HL-60 (cell line): Measurements from ENCODE around the gene TMEM243.

ENCODE experiments used
- DNase-seq, 2 experiments: peaks; one replicate each; pipeline ENCODE4 v3.0.0-alpha.2; 2010 to 2020; ENCODE audit warnings: low read depth in 1 of 2, low spot score in 1 of 2
- H3K27ac ChIP-seq: fragments of 250-450 bp; sonication (Bioruptor Pico); replicated peaks from 2 replicates; pipeline ENCODE4 v1.5.1; 2020; ENCODE audit warnings: mild to moderate bottlenecking, moderate library complexity
- H3K27me3 ChIP-seq: fragments of 250-450 bp; sonication (Bioruptor Pico); 2 replicates; pipeline ENCODE4 v1.5.1; 2021; ENCODE audit warnings: mild to moderate bottlenecking, moderate library complexity; ENCODE audit not compliant: insufficient read depth, poor library complexity, severe bottlenecking
- H3K4me3 ChIP-seq: replicated peaks from 2 replicates; pipeline ENCODE4 v1.5.1; 2011; ENCODE audit warnings: mild to moderate bottlenecking, control low read depth, low read length; ENCODE audit not compliant: insufficient read depth
- GABPA ChIP-seq: IDR thresholded peaks from 2 replicates; pipeline ENCODE4 v1.6.1; 2012; ENCODE audit warnings: low read depth
- POLR2AphosphoS5 ChIP-seq: IDR thresholded peaks from 2 replicates; pipeline ENCODE4 v1.6.1; 2012; ENCODE audit warnings: low read depth
- SPI1 ChIP-seq: IDR thresholded peaks from 2 replicates; pipeline ENCODE4 v1.6.1; 2012; ENCODE audit warnings: low read depth, mild to moderate bottlenecking, borderline replicate concordance
- TF ChIP-seq, protein P1 (sequence below): IDR thresholded peaks from one replicate; pipeline ENCODE4 v1.5.1; 2011; ENCODE audit warnings: low read length, control low read depth, inconsistent platforms; ENCODE audit not compliant: insufficient read depth
- TF ChIP-seq, protein P2 (sequence below): IDR thresholded peaks from 2 replicates; pipeline ENCODE4 v1.6.1; 2012; ENCODE audit warnings: low read depth; ENCODE audit not compliant: insufficient replicate concordance

The TMEM243 gene

DNA sequence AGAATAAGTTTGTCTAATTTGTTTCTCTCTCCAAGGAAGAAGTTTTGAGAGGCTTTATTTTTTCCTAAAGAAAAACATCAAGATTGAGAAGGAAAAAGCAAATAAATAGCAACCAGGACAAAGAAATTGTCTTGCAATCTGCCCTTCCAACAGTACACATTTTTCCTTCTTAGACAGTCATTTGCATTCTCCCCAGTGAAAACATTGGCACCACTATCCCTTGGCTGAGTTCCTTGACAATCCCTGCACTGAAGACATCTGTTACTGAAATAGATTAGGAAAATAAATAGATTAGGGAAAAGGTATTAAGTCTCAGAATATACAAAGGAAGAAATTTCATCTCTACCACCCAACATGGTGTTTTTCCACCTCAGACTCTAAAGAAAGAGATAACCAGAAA, 12.2 kb upstream of the TMEM243 start:
- DNase-seq = no peak

DNA sequence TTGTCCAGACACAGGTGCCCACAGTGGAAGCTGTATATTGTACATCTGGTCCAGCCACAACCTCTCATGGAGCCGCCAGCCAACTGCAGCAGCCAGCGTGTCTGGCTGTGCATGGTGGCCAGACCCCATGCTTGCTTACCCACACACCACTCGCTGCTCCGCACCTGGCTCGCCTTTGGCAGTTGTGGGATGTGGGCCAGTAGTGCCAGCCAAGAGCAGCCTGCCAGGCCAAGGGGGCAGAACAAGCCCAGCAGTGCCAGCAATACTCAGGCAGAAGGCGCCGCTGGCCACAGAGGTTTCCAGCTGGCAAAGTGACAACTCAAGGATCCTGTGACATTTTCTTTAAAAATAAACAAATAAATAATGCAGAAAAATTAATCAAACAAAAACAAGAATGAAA, 11.7 kb upstream of the TMEM243 start:
- Histone ChIP-seq H3K4me3 (no peak overlapping the region), H3K27ac (no peak overlapping the region), H3K27me3 (no peaks in the 10 kb centered on the region)
- TF ChIP-seq, protein P1, sequence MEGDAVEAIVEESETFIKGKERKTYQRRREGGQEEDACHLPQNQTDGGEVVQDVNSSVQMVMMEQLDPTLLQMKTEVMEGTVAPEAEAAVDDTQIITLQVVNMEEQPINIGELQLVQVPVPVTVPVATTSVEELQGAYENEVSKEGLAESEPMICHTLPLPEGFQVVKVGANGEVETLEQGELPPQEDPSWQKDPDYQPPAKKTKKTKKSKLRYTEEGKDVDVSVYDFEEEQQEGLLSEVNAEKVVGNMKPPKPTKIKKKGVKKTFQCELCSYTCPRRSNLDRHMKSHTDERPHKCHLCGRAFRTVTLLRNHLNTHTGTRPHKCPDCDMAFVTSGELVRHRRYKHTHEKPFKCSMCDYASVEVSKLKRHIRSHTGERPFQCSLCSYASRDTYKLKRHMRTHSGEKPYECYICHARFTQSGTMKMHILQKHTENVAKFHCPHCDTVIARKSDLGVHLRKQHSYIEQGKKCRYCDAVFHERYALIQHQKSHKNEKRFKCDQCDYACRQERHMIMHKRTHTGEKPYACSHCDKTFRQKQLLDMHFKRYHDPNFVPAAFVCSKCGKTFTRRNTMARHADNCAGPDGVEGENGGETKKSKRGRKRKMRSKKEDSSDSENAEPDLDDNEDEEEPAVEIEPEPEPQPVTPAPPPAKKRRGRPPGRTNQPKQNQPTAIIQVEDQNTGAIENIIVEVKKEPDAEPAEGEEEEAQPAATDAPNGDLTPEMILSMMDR = no peak
- TF ChIP-seq SPI1 (no peak), GABPA (no peak), POLR2AphosphoS5 (no peak)
- TF ChIP-seq, protein P2, sequence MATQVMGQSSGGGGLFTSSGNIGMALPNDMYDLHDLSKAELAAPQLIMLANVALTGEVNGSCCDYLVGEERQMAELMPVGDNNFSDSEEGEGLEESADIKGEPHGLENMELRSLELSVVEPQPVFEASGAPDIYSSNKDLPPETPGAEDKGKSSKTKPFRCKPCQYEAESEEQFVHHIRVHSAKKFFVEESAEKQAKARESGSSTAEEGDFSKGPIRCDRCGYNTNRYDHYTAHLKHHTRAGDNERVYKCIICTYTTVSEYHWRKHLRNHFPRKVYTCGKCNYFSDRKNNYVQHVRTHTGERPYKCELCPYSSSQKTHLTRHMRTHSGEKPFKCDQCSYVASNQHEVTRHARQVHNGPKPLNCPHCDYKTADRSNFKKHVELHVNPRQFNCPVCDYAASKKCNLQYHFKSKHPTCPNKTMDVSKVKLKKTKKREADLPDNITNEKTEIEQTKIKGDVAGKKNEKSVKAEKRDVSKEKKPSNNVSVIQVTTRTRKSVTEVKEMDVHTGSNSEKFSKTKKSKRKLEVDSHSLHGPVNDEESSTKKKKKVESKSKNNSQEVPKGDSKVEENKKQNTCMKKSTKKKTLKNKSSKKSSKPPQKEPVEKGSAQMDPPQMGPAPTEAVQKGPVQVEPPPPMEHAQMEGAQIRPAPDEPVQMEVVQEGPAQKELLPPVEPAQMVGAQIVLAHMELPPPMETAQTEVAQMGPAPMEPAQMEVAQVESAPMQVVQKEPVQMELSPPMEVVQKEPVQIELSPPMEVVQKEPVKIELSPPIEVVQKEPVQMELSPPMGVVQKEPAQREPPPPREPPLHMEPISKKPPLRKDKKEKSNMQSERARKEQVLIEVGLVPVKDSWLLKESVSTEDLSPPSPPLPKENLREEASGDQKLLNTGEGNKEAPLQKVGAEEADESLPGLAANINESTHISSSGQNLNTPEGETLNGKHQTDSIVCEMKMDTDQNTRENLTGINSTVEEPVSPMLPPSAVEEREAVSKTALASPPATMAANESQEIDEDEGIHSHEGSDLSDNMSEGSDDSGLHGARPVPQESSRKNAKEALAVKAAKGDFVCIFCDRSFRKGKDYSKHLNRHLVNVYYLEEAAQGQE = no peak
- no peak for DNase-seq

More for the DNA sequence above, 12.2 kb upstream of the TMEM243 start:
- H3K27ac ChIP-seq = no peak overlapping the region
- no peak overlapping the region for H3K4me3 ChIP-seq
- TF ChIP-seq, protein P2 = no peak
- TF ChIP-seq POLR2AphosphoS5 = no peak
- TF ChIP-seq SPI1 = no peak
- TF ChIP-seq, protein P1 = no peak
- TF ChIP-seq GABPA = no peak
- no peaks in the 10 kb centered on the region for H3K27me3 ChIP-seq

DNA sequence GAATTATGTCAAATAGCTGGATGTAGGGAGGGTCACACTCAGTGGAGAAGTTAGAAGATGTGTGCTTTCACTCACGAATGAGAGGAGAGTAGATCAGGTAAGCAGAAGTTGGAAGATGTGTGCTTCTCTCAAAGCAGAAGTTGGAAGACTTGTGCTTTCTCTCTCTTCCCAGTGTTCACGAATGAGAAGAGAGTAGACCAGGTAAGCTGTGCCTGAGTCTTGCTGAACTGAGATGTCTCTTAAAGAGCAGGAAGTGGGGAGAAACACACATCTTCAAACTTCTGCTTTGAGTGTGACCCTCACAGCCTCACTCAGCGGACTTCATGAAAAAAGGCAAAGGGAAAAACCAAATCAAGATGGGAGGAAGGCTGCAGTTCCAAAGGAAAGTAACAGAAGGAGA, 7.0 kb upstream of the TMEM243 start:
- H3K27me3 ChIP-seq = peaks cover 7% of the 10 kb centered on the region
- no peak overlapping the region for H3K4me3 ChIP-seq
- TF ChIP-seq GABPA (no peak), SPI1 (no peak), POLR2AphosphoS5 (no peak)
- TF ChIP-seq, protein P2 = no peak
- TF ChIP-seq, protein P1 = no peak
- no peak overlapping the region for H3K27ac ChIP-seq
- no peak for DNase-seq
